GOT3 (cell line): ENCODE results near the gene GAB4.
"Not testable (repeated sequence)": the region's sequence is repeated elsewhere in the genome, so short reads cannot be mapped to it uniquely, and the experiment has no call there.

ENCODE experiments used
- DNase-seq: peaks from one replicate; lab custom pipeline; 2025; ENCODE audit warnings: mixed read lengths; lab: John Stamatoyannopoulos, UW

GAB4 gene

DNA sequence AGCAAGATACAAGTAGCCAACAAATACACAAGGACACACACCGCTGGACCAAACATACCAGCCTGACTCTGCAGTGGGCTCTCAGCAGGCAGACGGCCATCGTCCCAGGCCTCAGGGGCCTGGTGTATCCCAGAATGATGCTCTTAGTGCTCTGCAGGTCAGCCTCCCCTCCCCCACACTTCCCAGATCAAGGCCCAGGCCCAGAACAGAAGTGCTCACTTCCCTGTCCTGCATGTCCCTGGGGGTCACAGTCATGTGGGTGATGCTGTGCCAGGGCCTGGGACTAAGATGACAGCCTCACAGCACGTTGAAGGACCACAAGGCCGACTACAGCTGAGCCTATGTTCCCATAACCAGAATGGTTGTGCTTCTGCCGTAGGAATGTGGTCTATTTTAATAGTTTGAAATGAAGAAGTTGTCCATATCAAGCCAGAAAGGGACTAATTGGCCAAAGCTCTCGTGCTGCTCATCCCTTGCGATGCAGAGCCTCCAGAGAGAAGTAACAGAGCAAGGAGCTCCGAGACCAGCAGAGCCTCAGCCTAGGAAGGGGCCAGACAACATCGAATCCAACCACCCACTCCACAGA lies 48.6 kb downstream of the GAB4 start:
- DNase-seq: no peak

DNA sequence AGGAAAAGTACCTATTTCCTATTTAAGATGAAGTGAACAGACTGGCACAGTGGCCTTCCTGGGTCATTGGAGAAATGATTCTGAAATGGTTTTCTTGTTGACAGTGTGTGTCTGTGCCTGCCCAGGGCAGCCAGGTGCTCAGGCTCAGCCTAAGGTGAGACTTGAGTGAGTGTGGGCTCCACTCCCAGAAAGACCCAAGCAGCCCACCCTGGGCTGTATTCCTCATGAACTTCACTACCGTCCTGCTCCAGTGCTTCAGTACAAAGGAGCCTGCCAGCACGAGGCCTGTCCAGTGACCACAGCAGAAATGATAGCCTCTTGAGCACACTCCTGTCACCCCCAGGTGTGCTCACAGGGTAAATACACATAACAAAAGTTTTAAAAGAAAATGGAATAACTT lies 49.5 kb downstream of the GAB4 start:
- no peak for DNase-seq

DNA sequence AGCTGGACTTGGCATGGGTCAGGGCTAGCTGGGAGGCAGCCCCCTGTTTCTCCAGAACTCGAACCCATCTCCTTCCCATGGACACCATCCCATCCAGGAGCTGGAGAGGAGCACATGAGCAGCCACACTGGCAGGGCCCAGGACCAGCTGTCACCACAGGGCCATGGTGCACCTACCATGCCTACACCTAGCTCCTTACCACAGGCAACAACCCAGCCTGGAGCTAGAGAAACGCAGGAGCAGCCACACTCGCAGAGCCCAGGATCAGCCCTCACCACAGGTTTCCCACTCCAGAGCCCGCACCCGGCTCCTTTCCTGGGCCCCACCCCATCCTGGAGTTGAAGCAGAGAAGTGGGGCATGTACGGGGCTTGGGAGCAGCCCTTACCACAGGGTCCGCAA lies 50.2 kb downstream of the GAB4 start:
- DNase-seq: no peak

DNA sequence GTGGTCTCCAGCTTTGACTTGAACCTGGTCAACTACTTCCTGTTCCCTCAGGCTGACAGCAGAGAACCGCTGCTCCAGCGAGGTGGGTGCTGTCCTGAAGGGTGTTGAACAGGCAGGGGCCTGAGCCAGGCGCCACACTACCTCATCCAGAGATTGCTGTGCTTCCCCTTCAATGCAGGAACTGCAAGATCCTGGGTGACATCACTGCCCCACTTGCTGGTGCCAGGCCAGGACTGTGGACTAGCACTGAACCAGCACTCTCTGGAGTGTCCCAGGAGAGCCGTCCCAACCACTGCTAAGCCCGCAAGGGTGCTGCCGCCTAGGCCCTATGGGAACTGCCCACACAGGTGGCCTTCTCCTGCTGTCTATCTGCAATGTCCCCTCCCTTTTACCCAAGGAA lies 51.7 kb downstream of the GAB4 start:
- no peak for DNase-seq

DNA sequence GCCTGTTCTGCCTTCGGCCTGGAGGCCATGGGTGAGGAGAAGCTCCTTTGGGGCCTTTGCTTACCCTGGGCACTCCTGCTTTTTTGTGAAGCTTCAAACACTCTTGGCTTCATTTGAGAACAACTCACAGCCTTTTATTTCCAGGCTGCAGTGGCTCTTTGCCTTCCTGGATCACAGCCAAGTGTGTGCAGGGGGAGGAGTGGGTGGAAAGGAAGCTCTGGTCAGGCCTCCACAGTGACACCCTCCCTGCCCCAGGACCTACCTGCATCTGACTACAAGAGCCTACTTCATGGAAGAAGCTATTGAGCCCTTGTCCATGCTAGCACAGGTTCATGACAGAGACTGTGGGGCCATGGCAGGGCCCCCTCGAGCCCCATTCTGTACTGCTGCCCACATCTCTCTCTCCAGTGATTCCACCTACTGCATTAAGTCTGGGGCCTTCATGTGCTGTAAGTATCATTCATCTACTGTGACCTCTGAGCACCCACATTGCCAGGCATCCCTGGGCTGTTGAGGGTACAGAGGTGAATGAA lies 52.3 kb downstream of the GAB4 start:
- DNase-seq: no peak

DNA sequence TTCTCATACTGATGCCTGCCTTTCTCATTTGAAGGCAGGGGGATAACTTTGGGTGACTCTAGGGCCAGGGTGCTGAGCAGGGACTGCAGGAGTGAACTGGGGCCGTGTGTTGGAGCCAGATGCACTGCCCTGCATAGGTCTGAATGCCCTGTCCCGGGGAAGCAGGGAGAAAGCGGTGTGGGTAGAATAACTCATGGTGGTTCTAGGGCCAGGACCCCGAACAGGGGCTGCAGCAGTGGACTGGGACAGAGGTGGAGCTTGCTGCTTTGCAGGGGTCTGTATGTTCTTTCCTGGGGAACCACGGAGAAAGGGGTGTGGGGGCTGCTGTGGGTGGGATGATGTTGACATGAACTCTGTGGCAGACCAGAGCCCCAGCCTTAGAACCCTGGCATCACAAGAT lies 52.9 kb downstream of the GAB4 start:
- DNase-seq: no peak

DNA sequence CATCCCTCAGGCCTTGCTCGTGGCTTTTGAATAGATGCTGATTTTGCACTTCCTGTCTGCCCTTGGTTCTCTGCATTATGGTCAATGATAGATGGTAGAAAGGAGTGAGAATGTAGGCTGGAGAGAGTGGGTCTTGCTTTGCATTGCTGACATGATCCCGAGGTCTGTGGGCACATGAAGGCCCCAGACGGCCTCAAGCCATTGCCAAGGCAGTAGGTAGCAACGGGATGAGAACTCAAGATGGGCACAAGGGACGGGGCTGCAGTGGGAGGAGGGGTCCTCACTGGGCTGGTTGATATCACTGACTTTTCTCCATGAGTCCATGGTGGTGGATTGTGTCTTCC lies 54.0 kb downstream of the GAB4 start:
- DNase-seq: no peak

DNA sequence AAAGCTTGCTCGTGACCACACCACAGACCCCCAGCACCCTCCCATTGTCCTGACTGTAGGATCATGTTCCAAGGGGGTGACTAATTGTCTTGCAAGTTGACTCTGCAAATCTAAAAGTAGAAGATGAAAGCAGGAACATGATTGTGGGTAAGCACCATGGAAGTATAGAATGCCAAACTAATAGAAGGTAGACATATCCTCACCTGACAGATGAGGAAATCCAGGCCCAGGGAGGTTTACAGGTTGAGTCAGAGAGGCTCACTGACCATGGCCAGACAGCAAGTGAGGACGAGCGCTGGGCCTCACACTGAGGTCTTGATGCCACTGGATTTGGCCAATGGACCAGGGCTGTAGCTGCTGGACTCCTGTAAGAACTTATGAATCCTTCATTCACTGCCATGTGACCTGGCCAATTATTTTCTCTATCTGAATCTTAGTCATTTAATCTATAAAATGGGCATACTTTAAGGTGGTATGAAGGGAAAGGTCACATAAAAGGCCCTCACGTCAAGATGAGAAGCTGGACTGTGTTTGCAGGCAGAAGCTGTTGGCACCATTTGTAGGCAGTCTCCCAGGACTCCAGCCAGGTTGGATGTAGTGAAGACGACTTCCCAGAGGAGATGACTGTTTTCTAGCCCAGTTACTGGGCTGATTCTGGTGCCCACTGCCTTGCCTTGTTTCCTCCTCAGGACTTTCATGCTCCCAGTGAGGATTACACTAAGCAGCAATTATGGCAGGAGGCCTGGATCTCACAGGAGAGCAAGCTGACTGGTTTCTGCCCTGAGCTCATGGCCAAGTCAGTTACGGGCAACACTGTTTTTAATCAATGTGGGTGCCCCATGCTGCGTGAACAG lies 54.6 kb downstream of the GAB4 start:
- DNase-seq: no peak

DNA sequence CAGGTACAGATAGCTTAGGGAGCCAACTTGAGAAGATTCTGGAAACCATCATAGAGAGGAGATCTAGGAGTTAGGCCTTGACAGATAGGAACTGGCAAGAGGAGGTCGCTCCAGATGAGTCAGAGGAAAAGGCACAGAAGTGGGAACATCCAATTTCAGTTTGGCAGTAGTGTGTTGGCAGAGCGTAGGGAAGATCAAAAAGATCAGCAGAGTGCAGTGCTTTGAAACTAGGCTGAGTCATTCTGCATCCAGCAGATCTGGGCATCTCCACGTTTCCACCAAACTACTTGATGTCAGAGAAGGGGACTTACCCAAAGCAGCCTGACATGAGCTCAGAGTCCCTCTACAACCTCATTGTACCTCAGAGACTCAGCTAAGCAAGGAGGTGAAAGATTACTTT lies 58.5 kb downstream of the GAB4 start:
- DNase-seq: no peak

DNA sequence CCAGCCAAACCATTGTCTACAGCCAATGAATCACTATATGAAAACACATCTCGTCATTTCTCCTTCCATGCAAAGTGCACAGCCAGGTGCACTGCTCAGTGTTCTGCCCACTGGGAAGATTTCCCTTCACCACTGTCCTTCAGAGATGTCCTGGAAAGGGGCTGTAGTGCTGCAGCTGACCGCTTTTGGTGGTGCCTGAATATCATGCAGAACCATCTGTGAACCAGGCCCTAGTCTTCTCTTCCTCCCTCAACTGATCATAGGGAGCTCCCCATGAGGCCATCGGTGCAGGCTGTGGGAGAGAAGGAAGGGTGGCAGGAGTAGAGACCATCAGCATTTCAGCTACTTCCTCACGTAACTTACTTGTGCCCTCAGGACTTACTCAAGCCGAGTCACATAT lies 70.2 kb downstream of the GAB4 start:
- DNase-seq: no peak

DNA sequence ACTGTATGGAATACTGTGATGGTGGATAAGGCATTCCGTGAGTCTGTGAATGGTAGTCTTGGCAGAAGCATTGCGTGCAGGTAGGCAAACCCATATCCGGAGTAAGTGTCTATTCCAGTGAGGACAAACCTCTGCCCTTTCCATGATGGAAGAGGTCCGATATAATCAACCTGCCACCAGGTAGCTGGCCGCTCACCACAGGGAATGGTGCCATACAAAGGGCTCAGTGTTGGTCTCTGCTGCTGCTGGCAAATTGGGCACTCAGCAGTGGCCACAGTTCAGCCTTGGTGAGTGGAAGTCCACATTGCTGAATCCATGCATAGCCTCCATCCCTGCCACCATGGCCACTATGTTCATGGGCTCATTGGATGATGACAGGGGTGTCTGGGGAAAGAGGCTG lies 70.8 kb downstream of the GAB4 start:
- DNase-seq: not testable (repeated sequence)

DNA sequence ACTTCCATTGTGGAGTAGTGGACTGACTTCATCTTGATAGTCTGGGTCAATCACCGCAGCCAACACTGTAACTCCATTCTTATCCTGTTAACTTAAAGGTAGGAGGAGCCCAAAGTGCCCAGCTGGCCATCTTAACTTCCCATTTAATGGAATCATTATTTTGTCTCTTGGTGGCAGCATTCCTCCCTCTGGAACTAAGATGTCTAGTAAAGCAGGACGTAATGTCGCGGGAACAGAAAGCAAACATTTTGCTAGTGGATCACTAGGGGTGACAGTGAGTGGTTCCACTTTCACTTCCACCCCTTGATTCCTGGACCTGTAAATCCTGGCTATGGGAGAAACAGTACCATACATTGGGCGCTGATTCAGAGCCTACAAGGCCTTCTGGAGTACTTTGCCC lies 71.4 kb downstream of the GAB4 start:
- no peak for DNase-seq

DNA sequence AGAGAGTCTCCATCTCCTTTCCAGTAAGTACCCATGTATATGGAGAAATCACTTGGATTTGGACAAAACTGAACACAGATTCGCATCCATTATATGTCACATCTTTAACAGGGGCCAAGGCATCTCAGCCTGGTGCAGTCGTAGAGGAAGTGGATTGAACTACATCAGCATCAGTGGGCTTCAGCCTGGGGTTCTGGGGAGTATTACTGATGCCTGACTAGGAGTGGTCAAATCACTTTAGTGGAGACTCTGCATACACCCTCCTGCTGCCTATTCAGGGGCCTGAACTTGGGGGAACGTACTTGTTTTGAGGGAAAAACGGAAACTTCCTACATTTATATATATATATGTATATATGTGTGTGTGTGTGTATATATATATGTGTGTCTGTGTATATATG lies 72.8 kb downstream of the GAB4 start:
- DNase-seq: no peak

DNA sequence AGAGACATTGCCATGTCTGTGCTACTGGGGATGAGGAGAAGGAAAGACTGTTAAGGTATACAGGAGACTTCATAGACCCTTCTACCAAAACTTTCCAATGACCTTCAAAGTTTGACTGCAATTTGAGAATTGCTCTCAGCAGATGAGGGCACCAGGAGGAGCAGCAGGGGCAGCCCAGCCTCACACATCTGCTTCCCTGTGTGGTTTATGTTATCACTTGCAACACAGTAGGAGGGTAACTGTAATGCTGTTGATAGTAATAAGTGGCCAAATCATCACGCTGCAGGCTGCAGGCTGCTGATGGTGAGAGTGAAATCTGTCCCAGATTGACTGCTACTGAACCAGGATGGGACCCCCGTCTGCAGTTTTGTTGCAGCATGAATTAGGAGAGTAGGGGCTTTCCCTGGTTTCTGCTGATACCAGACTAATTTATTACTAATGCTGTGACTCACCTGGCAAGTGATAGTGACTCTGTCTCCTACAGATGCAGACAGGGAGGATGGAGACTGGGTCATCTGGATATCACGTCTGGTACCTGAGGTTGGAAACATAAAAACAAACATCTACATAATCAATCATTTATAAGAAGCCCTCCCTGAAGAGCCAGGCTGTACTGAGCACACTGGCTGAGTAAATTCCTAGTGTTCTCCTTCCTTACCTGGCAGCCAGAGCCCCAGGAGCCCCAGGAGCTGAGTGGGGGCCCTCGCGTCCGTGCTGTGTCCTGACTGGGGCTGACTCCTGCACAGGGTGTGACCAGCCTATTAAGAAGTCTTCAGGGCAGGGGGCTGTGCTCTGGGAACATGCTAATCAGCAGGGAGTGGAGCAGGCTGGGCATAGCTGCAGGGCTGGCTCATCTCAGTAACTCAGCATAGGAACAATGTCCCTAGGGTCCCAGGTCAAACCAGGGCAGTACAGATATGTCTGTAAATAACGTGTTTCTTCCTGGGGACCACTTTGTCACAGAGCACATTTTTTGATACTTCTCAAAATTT lies 74.4 kb downstream of the GAB4 start:
- DNase-seq: no peak

DNA sequence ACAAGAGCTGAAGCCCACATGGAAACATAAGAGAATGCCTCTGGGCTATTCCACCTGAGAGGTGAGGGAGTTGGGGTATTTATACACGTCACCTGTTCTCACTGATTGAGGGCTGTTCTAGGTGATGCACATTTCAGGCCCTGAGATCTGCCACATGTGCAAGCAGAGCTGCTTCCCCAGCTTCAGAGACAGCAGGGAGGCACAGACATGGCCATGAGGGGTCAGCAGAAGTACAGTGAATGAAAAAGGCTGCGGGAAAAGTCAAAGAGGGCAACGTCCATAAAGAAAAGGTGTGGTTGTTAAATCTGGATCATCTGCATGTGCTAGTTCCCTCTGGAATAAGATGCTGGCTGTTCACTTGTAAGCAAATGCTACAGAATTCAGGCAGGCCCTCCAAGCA lies 75.4 kb downstream of the GAB4 start:
- no peak for DNase-seq

DNA sequence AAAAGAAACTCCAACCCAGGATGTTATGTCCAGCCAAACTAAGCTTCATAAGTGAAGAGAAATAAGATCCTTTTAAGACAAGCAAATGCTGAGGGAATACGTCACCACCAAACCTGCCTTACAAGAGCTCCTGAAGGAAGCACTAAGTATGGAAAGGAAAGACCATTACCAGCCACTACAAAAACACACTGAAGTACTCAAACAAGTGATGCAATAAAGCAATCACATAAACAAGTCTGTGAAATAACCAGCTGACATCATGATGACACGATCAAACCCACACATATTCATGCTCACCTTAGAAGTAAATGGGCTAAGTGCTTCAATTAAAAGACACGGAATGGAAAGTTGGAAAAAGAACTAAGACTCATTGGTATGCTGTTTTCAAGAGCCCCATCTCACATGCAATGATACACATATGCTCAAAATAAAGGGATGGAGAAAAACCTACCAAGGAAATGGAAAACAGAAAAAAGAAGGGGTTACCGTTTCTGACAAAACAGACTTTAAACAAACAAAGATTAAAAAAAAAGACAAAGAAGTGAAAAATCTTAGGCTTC lies 82.5 kb downstream of the GAB4 start:
- no peak for DNase-seq

DNA sequence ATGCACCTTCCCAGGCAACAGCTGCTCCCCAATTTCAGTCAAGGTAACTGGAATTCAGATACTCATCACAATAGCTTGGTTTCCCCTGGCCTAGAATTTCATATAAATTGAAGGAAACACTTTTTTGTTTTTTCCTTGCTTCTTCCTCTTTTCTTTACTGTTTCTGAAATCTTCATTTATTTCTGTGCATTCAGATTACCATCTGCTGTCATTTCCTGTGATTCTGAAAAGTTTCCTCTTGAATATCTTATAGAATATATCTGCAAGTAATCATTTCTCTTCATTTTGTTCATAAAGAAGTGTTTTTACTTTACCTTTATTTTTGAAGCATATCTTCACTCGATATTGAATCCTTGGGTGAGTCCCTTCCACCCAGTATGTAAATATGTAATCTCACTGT lies 85.3 kb downstream of the GAB4 start:
- DNase-seq: no peak

DNA sequence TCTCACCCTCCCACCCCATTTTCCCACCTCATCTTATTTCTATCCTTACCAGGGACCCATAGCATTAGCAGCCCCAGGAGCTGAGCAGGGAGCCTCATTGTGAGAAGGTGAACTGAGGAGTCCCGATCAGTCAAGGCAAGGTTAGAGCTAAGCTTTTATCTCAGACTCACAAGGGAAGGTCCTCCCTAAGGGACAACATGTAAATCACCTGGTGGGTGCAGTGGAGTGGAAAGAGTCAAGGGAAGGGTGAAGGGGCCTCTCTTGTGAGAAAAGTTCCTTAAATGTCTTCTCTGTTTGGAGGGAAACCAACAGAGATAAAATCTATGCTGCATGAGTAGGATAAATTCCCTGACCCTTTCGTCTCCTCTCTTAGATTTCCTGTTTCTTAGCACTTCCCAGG lies 85.9 kb downstream of the GAB4 start:
- no peak for DNase-seq

DNA sequence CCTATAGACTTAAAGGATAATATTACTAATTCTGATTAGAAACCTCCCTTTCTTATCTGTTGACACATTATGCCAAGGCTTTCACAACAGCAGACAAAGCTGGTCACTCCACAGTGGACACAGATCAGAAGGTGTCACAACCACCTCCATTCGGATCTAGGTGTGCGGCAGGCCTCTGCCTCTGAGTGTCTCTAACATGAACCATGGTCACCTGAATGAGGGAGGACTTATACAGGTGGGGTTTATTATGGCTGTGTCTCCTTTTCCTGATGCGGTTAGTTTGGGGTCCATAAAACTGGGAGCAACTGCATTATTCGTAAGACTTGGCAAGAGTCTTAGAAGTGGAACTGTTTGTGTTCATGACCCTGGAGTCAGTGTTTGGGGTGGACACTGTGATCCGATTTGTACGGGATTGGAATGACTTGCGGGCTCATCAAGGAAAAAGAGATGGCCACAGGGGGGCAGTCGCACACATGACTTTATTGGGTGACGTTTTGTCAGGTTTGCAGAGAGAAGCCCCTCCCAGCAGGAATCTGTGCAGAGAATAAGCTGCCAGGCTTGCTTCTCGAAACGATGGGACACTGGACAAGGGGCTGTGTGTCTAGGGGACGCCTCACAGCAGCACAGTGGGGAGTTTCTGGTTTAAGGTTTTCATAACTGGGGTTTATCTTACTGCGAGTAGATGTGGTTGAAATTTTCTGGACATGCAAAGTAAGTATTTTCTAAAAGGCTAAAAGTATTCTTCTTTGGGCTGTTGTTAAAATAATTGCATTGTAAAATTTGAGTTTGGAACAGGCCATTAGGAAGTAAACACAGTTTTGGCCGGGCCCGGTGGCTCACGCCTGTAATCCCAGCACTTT lies 90.6 kb downstream of the GAB4 start:
- no peak for DNase-seq

DNA sequence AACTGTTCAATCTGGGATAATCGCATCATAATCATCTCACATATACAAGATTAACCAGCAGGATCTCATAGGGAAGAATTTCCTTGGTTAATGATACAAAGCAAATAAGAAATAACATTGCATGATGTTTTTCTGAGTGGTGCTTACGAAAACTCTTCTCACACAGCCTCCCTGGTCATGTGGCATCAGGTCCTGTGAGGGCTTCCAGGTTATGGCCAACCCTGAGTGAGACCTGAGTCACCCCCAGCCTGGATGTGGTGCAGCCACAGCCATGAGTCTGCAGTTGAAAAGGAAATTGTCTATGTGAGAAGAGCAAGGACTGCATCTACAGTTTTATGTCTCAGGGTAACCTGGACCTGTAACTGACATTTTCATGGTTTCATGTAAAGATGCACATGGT lies 92.3 kb downstream of the GAB4 start:
- no peak for DNase-seq

DNA sequence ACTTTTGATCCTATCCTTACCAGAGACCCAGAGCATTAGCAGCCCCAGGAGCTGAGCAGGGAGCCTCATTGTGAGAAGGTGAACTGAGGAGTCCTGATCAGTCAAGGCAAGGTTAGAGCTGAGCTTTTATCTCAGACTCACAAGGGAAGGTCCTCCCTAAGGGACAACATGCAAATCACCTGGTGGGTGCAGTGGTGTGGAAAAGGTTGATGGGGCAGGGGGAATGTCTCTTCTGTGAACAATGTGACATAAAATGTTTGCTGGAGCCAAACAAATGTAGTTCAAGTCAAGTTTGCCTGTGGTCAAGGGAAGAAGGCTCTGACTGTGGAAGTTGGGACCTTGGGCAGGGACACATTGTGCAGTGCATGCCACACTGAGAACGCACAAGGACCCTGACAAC lies 93.1 kb downstream of the GAB4 start:
- DNase-seq: not testable (repeated sequence)
